ACC112 (cell line): ENCODE measurements around the gene VPS37B.

Source experiments
- H2AFZ ChIP-seq: fragments of 200-600 bp; sonication (generic); one replicate; pipeline ENCODE4 v1.6.0; 2017; ENCODE audit warnings: antibody characterized with exemption, low read length; ENCODE audit not compliant: unreplicated experiment
- H3K27ac ChIP-seq: fragments of 200-600 bp; sonication (generic); 2 replicates; pipeline ENCODE4 v1.5.1; 2014; ENCODE audit warnings: low read depth, mild to moderate bottlenecking, antibody characterized with exemption, low read length, moderate library complexity
- H3K27me3 ChIP-seq: fragments of 200-600 bp; sonication (generic); 2 replicates; pipeline ENCODE4 v1.6.1; 2014; ENCODE audit warnings: mild to moderate bottlenecking, antibody characterized with exemption, low read length, moderate library complexity, mixed read lengths; ENCODE audit not compliant: insufficient read depth
- H3K36me3 ChIP-seq: fragments of 200-600 bp; sonication (generic); 2 replicates; pipeline ENCODE4 v1.6.1; 2016; ENCODE audit warnings: mild to moderate bottlenecking, antibody characterized with exemption, low read length, moderate library complexity, mixed read lengths; ENCODE audit not compliant: insufficient read depth
- H3K4me1 ChIP-seq: fragments of 200-600 bp; sonication (generic); one replicate; pipeline ENCODE4 v1.6.1; 2016; ENCODE audit warnings: low read length, mixed read lengths; ENCODE audit not compliant: insufficient read depth, unreplicated experiment, control insufficient read depth
- H3K4me3 ChIP-seq: fragments of 200-600 bp; sonication (generic); 2 replicates; pipeline ENCODE4 v1.5.1; 2014; ENCODE audit warnings: mild to moderate bottlenecking, low read depth, low read length
- H3K79me2 ChIP-seq: fragments of 200-600 bp; sonication (generic); one replicate; pipeline ENCODE4 v1.6.0; 2016; ENCODE audit warnings: low read length; ENCODE audit not compliant: control insufficient read depth, unreplicated experiment, insufficient read depth

VPS37B gene

GRCh38 chr12:122891661-122892525 lies 4.0 kb downstream of the VPS37B start:
- H3K4me1 ChIP-seq: peaks cover 57% of the 10 kb centered on the region
- peaks cover 85% of the 10 kb centered on the region for H3K79me2 ChIP-seq
- no peak overlapping the region for H2AFZ ChIP-seq
- peak overlapping the region; percentile 42 for H3K27ac ChIP-seq
- H3K36me3 ChIP-seq: no peaks in the 10 kb centered on the region
- peak overlapping the region; percentile 55 for H3K4me3 ChIP-seq
- no peaks in the 10 kb centered on the region for H3K27me3 ChIP-seq

GRCh38 chr12:122889761-122890520 lies 6.0 kb downstream of the VPS37B start:
- Histone ChIP-seq H3K79me2 (peaks cover 93% of the 10 kb centered on the region), H3K27me3 (no peaks in the 10 kb centered on the region), H3K4me3 (no peak overlapping the region), H3K36me3 (no peaks in the 10 kb centered on the region), H2AFZ (no peak overlapping the region), H3K4me1 (peaks cover 65% of the 10 kb centered on the region), H3K27ac (no peak overlapping the region)

GRCh38 chr12:122888232-122888752 lies 7.6 kb downstream of the VPS37B start:
- Histone ChIP-seq H2AFZ (no peak overlapping the region), H3K4me1 (peaks cover 59% of the 10 kb centered on the region), H3K27ac (peak overlapping the region; percentile 55), H3K27me3 (no peaks in the 10 kb centered on the region), H3K79me2 (peaks cover 93% of the 10 kb centered on the region), H3K36me3 (no peaks in the 10 kb centered on the region), H3K4me3 (peak overlapping the region; percentile 5; the same call in 1 of the 2 replicates)

- H3K27ac ChIP-seq: peak overlapping the region; percentile 55
- H2AFZ ChIP-seq: no peak overlapping the region
- H3K79me2 ChIP-seq: peaks cover 93% of the 10 kb centered on the region
- no peaks in the 10 kb centered on the region for H3K27me3 ChIP-seq
- H3K36me3 ChIP-seq: no peaks in the 10 kb centered on the region
- no peak overlapping the region for H3K4me3 ChIP-seq
- peaks cover 58% of the 10 kb centered on the region for H3K4me1 ChIP-seq
Observed at GRCh38 chr12:122887819-122888212, 8.1 kb downstream of the VPS37B start.

- Histone ChIP-seq H3K27ac (peak overlapping the region; percentile 55; the same call in 1 of the 2 replicates), H3K36me3 (no peaks in the 10 kb centered on the region), H3K79me2 (peaks cover 93% of the 10 kb centered on the region), H2AFZ (no peak overlapping the region), H3K4me3 (no peak overlapping the region), H3K4me1 (peaks cover 54% of the 10 kb centered on the region), H3K27me3 (no peaks in the 10 kb centered on the region)
Observed at GRCh38 chr12:122886851-122887818, 8.8 kb downstream of the VPS37B start.

GRCh38 chr12:122886161-122886560 lies 9.8 kb downstream of the VPS37B start:
- H3K4me3 ChIP-seq: no peak overlapping the region
- no peaks in the 10 kb centered on the region for H3K27me3 ChIP-seq
- H2AFZ ChIP-seq: no peak overlapping the region
- no peak overlapping the region for H3K27ac ChIP-seq
- H3K79me2 ChIP-seq: peaks cover 93% of the 10 kb centered on the region
- H3K4me1 ChIP-seq: peaks cover 46% of the 10 kb centered on the region
- H3K36me3 ChIP-seq: no peaks in the 10 kb centered on the region

GRCh38 chr12:122884860-122885259 lies 11.1 kb downstream of the VPS37B start:
- Histone ChIP-seq H3K4me3 (no peak overlapping the region), H3K36me3 (no peaks in the 10 kb centered on the region), H3K79me2 (peaks cover 93% of the 10 kb centered on the region), H3K27ac (no peak overlapping the region), H3K4me1 (peaks cover 52% of the 10 kb centered on the region), H3K27me3 (no peaks in the 10 kb centered on the region), H2AFZ (no peak overlapping the region)

GRCh38 chr12:122884091-122884826 lies 11.7 kb downstream of the VPS37B start:
- peaks cover 94% of the 10 kb centered on the region for H3K79me2 ChIP-seq
- H2AFZ ChIP-seq: no peak overlapping the region
- H3K4me3 ChIP-seq: no peak overlapping the region
- no peak overlapping the region for H3K27ac ChIP-seq
- H3K36me3 ChIP-seq: no peaks in the 10 kb centered on the region
- no peaks in the 10 kb centered on the region for H3K27me3 ChIP-seq
- peaks cover 52% of the 10 kb centered on the region for H3K4me1 ChIP-seq

- Histone ChIP-seq H3K79me2 (peaks cover 85% of the 10 kb centered on the region), H3K4me1 (peaks cover 41% of the 10 kb centered on the region), H3K27me3 (no peaks in the 10 kb centered on the region), H2AFZ (no peak overlapping the region), H3K36me3 (no peaks in the 10 kb centered on the region), H3K4me3 (no peak overlapping the region), H3K27ac (no peak overlapping the region)
Observed at GRCh38 chr12:122882908-122883558, 12.9 kb downstream of the VPS37B start.
